NT2/D1 (cell line): ENCODE data around the gene NPAS2.

Experiments
- YY1 ChIP-seq: IDR thresholded peaks from 2 replicates; pipeline ENCODE4 v1.6.1; 2011; ENCODE audit not compliant: insufficient read length, insufficient read depth
- ZNF274 ChIP-seq: IDR thresholded peaks from 2 replicates; pipeline ENCODE4 v1.6.1; 2011; ENCODE audit warnings: mild to moderate bottlenecking, low read depth, low read length

DNA sequence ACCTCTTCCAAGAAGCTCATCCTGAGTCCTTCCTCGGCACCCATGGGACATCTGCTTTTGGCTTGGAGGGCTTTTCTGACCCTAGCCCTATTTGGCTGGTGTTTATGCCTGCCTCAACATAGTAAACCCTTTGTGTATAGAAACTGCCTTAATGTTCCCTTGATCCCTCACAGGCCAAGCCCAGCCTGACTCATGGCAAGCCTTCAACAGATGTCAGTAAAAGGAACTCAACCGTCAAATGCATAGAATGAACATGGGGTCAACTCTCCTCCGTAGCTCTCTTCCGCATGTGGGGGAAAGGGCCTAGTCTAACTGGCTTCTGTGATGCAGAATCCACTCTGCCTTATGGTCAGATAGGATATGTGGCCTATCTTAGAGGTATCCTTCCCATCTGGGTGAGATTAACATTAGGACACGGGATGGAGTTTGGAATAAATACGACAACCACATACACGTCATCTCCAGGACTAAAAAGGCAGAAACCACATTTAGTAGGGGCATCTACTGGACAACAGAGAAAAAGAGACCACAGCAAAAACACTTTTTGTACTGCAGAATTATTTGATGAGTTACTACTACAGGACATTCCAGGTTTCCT lies 2.5 kb upstream of the NPAS2 start:
- TF ChIP-seq ZNF274 (no peak), YY1 (no peak)
